Measurements from ENCODE around the gene GALNT6.

DNA sequence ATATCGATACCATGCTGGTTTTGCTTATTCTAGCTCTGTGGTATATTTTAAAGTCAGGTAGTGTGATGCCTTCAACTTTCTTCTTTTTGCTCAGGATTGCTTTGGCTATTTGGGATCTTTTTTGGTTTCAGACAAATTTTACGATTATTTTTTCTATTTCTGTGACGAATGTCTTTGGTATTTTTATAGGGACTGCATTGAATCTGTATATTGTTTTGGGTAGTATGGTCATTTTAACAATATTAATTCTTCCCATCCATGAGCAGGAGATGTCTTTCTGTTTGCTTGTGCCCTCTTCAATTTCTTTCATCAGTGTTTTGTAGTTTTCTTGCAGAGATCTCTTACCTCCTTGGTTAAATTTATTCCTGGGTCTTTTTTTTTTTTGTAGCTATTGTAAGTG, 22.6 kb upstream of the GALNT6 start:
- no peak for TF ChIP-seq POLR2AphosphoS2 (conservative IDR thresholded peaks at IDR 0.05; ENCODE audit: low read length)
- TF ChIP-seq, protein P1, sequence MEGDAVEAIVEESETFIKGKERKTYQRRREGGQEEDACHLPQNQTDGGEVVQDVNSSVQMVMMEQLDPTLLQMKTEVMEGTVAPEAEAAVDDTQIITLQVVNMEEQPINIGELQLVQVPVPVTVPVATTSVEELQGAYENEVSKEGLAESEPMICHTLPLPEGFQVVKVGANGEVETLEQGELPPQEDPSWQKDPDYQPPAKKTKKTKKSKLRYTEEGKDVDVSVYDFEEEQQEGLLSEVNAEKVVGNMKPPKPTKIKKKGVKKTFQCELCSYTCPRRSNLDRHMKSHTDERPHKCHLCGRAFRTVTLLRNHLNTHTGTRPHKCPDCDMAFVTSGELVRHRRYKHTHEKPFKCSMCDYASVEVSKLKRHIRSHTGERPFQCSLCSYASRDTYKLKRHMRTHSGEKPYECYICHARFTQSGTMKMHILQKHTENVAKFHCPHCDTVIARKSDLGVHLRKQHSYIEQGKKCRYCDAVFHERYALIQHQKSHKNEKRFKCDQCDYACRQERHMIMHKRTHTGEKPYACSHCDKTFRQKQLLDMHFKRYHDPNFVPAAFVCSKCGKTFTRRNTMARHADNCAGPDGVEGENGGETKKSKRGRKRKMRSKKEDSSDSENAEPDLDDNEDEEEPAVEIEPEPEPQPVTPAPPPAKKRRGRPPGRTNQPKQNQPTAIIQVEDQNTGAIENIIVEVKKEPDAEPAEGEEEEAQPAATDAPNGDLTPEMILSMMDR (IDR thresholded peaks at IDR 0.05), result no peak
- TF ChIP-seq RNF2 (IDR thresholded peaks at IDR 0.05; ENCODE audit: borderline replicate concordance, low read depth), result no peak
- no peak for TF ChIP-seq POLR2A (IDR thresholded peaks at IDR 0.05; ENCODE audit: low read length)
- TF ChIP-seq, protein P2, sequence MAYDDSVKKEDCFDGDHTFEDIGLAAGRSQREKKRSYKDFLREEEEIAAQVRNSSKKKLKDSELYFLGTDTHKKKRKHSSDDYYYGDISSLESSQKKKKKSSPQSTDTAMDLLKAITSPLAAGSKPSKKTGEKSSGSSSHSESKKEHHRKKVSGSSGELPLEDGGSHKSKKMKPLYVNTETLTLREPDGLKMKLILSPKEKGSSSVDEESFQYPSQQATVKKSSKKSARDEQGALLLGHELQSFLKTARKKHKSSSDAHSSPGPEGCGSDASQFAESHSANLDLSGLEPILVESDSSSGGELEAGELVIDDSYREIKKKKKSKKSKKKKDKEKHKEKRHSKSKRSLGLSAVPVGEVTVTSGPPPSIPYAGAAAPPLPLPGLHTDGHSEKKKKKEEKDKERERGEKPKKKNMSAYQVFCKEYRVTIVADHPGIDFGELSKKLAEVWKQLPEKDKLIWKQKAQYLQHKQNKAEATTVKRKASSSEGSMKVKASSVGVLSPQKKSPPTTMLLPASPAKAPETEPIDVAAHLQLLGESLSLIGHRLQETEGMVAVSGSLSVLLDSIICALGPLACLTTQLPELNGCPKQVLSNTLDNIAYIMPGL (CRISPR knock-in tag; IDR thresholded peaks at IDR 0.05; ENCODE audit: borderline replicate concordance), result no peak
- no peak for TF ChIP-seq CEBPB (IDR thresholded peaks at IDR 0.05)
- TF ChIP-seq, protein P3, sequence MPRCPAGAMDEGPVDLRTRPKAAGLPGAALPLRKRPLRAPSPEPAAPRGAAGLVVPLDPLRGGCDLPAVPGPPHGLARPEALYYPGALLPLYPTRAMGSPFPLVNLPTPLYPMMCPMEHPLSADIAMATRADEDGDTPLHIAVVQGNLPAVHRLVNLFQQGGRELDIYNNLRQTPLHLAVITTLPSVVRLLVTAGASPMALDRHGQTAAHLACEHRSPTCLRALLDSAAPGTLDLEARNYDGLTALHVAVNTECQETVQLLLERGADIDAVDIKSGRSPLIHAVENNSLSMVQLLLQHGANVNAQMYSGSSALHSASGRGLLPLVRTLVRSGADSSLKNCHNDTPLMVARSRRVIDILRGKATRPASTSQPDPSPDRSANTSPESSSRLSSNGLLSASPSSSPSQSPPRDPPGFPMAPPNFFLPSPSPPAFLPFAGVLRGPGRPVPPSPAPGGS (IDR thresholded peaks at IDR 0.05), result no peak
- TF ChIP-seq, protein P4, sequence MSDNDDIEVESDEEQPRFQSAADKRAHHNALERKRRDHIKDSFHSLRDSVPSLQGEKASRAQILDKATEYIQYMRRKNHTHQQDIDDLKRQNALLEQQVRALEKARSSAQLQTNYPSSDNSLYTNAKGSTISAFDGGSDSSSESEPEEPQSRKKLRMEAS (IDR thresholded peaks at IDR 0.05), result no peak
- TF ChIP-seq, protein P5, sequence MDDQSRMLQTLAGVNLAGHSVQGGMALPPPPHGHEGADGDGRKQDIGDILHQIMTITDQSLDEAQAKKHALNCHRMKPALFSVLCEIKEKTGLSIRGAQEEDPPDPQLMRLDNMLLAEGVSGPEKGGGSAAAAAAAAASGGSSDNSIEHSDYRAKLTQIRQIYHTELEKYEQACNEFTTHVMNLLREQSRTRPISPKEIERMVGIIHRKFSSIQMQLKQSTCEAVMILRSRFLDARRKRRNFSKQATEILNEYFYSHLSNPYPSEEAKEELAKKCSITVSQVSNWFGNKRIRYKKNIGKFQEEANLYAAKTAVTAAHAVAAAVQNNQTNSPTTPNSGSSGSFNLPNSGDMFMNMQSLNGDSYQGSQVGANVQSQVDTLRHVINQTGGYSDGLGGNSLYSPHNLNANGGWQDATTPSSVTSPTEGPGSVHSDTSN (IDR thresholded peaks at IDR 0.05), result no peak
- no peak for TF ChIP-seq SMC3 (IDR thresholded peaks at IDR 0.05)
